Heart right ventricle (tissue), 16 donors: ENCODE measurements around the gene COL15A1. TPM values are rescaled to one million over a fixed set of nuclear protein-coding genes. Genes with fewer than 3 reads are reported as not detected.

Experiments used
- ATAC-seq, 8 donors: fragments of 200-7000 bp; cut with Tn5 transposase; one replicate each; pipeline ENCODE4 v1.9.1; 2020; ENCODE audit warnings: mild to moderate bottlenecking in 8 of 8, moderate library complexity in 8 of 8, moderate number of reproducible peaks in 1 of 8
- DNase-seq, 2 donors: peaks; one replicate each; pipeline ENCODE4 v3.0.0-alpha.2; 2020
- H3K27ac ChIP-seq, 10 donors: fragments of 200-600 bp; sonication (generic) in 2 of 10; one replicate each; pipeline versions ENCODE4 v1.5.0 to v1.8.0; 2020 to 2022; ENCODE audit warnings: mild to moderate bottlenecking in 3 of 10
- H3K27me3 ChIP-seq, 7 donors: fragments of 200-600 bp; one replicate each; pipeline ENCODE4 v1.8.0; 2021 to 2022; ENCODE audit warnings: mild to moderate bottlenecking in 2 of 7
- H3K36me3 ChIP-seq, 9 donors: fragments of 200-600 bp; sonication (generic) in 1 of 9; one replicate each; pipeline versions ENCODE4 v1.5.0 to v1.8.0; 2020 to 2022; ENCODE audit warnings: mild to moderate bottlenecking in 2 of 9
- H3K4me1 ChIP-seq, 9 donors: fragments of 200-600 bp; sonication (generic) in 1 of 9; one replicate each; pipeline versions ENCODE4 v1.5.0 to v1.8.0; 2020 to 2022; ENCODE audit warnings: mild to moderate bottlenecking in 4 of 9
- H3K4me3 ChIP-seq, 10 donors: fragments of 200-600 bp; sonication (generic) in 2 of 10; one replicate each; pipeline versions ENCODE4 v1.5.0 to v1.8.0; 2020 to 2022; ENCODE audit warnings: mild to moderate bottlenecking in 7 of 10, moderate library complexity in 2 of 10
- H3K9me3 ChIP-seq, 11 donors: fragments of 200-600 bp in 10 of 11; sonication (generic) in 2 of 11; one replicate each; pipeline versions ENCODE4 v1.5.0 to v1.8.0; 2013 to 2022; ENCODE audit warnings: mild to moderate bottlenecking in 2 of 11, control low read depth in 1 of 11, moderate library complexity in 1 of 11
- CTCF ChIP-seq, 9 donors: fragments of 200-600 bp; sonication (generic) in 2 of 9; IDR thresholded peaks; one replicate each; pipeline versions ENCODE4 v1.5.0 to v1.8.0; 2021 to 2022; ENCODE audit warnings: antibody characterized with exemption in 9 of 9, mild to moderate bottlenecking in 5 of 9, moderate library complexity in 1 of 9
- WGBS, 2 donors: extraction: QIAGEN DNeasy Blood & Tissue Kit; methylation state at CpG; one replicate each; pipeline ENCODE4 v1.1.7; 2013; ENCODE audit warnings: inconsistent platforms in 1 of 2; 5-methylcytosine and 5-hydroxymethylcytosine counted together
- intact Hi-C, 10 donors: fragments of 100-400 bp; cut with DNase I; formaldehyde crosslinking; loops; one replicate each; pipeline versions ENCODE4 v1.11.1 to v1.14.2; 2022
- polyA plus RNA-seq, 2 donors: library from polyadenylated mRNA; stranded (reverse); fragments of 200-250 nt; gene quantifications; one replicate each; pipeline ENCODE4 v1.2.3, GENCODE V29; 2013
- total RNA-seq, 10 donors: library from RNA; stranded (reverse); fragmentation: NEBNext Ultra II Directional in 3 of 10; extraction: Animal tissue kit (Norgen Biotek cat#: 25700) in 3 of 10; gene quantifications; one replicate each; pipeline versions ENCODE4 v1.2.1 to v1.2.4, GENCODE V29; 2021 to 2023
- donor health status: Arrhythmogenic right ventricular cardiomyopathy.
- donor health status: ischemic (EF 13 %, LVEDD 7.1; RV severe dilation, severe dysfunction).
- donor health status: healthy with polysubstance abuse.
- donor health status: DM: no; HTN: yes; CAD: no.
- donor health status: DM: no; HTN: no; CAD: no.
- donor health status: ischemic (EF 25% LVEDD 6.9; RV normal size, moderate dysfunction).
- donor health status: ischemic (EF 25% LVEDD 5.7; RV mildly dilated, moderate dysfunction).
- donor health status: healthy.
- donor health status: DM: yes; HTN: yes; CAD: no.
- donor health status: Ischemic cardiomyopathy.
- donor health status: ischemic (EF 35%, LVEDD 5.7; RV mildly dilated, moderate dysfunction).
- donor health status: nonischemic (EF 11% LVEDD 7.7; RV severe dilation, severe dysfunction).
- donor health status: DM: yes; HTN: yes; CAD: no.
- donor health status: PGD.
- donor health status: ischemic (EF 29% LVEDD 5.4; RV normal size, mild dysfunction).
- donor health status: nonischemic (EF 23%, LVEDD 6.1; RV moderate dilation, normal function).

The COL15A1 gene
- total and polyA plus RNA-seq, 12 donors, result 25.6 to 64.8 (median 51.0) TPM

- H3K27ac ChIP-seq, result no peak overlapping the region
Observed at GRCh38 chr9:99116003-99116411, 172.3 kb downstream of the COL15A1 start.

GRCh38 chr9:99118782-99119466 is 175.2 kb downstream of the COL15A1 start:
- Histone ChIP-seq H3K4me3 (peak overlapping the region in 1 of 10 donors; percentile 23), H3K27ac (peak overlapping the region in 1 of 10 donors; percentile 77), H3K27me3 (no peaks in the 10 kb centered on the region), H3K4me1 (peaks cover 4 to 76% (median 56%) of the 10 kb centered on the region in 9 donors), H3K36me3 (no peaks in the 10 kb centered on the region), H3K9me3 (no peaks in the 10 kb centered on the region)
- 89 to 90% methylated on average over 7 of the region's 7 CpGs for WGBS, 2 donors
- DNase-seq (no peak), ATAC-seq (peak in 6 of 8 donors; percentile 34 to 47 (median 40))
- intact Hi-C loops, result no loop called here
- no peak for TF ChIP-seq CTCF (IDR thresholded peaks at IDR 0.05)

More at GRCh38 chr9:99116003-99116411, 172.3 kb downstream of the COL15A1 start:
- no peak for DNase-seq
- no peak for TF ChIP-seq CTCF (IDR thresholded peaks at IDR 0.05)
- no peaks in the 10 kb centered on the region for H3K36me3 ChIP-seq
- H3K4me3 ChIP-seq, result no peak overlapping the region
- 78 to 80% methylated on average over 3 of the region's 3 CpGs for WGBS, 2 donors
- intact Hi-C loops, result no loop called here
- no peaks in the 10 kb centered on the region for H3K27me3 ChIP-seq
- ATAC-seq, result no peak
- H3K4me1 ChIP-seq, result peaks cover 7 to 87% (median 70%) of the 10 kb centered on the region in 9 donors
- no peaks in the 10 kb centered on the region for H3K9me3 ChIP-seq

- intact Hi-C loops, result no loop called here
- no peaks in the 10 kb centered on the region for H3K27me3 ChIP-seq
- ATAC-seq (no peak), DNase-seq (no peak)
- no peak for TF ChIP-seq CTCF (IDR thresholded peaks at IDR 0.05)
- H3K4me1 ChIP-seq, result peaks cover 2 to 73% (median 44%) of the 10 kb centered on the region in 9 donors
- no peaks in the 10 kb centered on the region for H3K9me3 ChIP-seq
- no peaks in the 10 kb centered on the region for H3K36me3 ChIP-seq
- H3K27ac ChIP-seq, result peak overlapping the region in 2 of 10 donors; percentile 1 to 77
- no peak overlapping the region for H3K4me3 ChIP-seq
Observed at GRCh38 chr9:99119976-99120655, 176.4 kb downstream of the COL15A1 start.

Other genes starting within 250 kb of the COL15A1 start
- 1 to 10 TPM in 1 of 10 donors, under 1 TPM in 9; 0.03 to 1.3 (median 0.54) TPM for gene GABBR2, start 235.0 kb upstream of the COL15A1 start, total RNA-seq
- under 1 TPM; under 0.01 to 0.37 TPM for gene GABBR2, start 235.0 kb upstream of the COL15A1 start, polyA plus RNA-seq
- gene ANKS6, start 147.4 kb upstream of the COL15A1 start, total RNA-seq, result 1 to 10 TPM; 3.1 to 5.4 (median 4.1) TPM
- 1 to 10 TPM; 6.9 to 8.0 TPM for gene ANKS6, start 147.4 kb upstream of the COL15A1 start, polyA plus RNA-seq
- 1 to 10 TPM in 3 of 10 donors, under 1 TPM in 7; 0.25 to 1.3 (median 0.53) TPM for gene GALNT12, start 136.2 kb upstream of the COL15A1 start, total RNA-seq
- under 1 TPM; 0.38 to 0.59 TPM for gene GALNT12, start 136.2 kb upstream of the COL15A1 start, polyA plus RNA-seq
- 10 to 100 TPM; 10.7 to 25.4 (median 15.0) TPM for gene TGFBR1, start 161.2 kb downstream of the COL15A1 start, total RNA-seq
- 1 to 10 TPM; 4.9 to 5.9 TPM for gene TGFBR1, start 161.2 kb downstream of the COL15A1 start, polyA plus RNA-seq